Astrocyte (in vitro differentiated cells and primary cell): Measurements from ENCODE around the gene EML5. TPM values are rescaled to one million over a fixed set of nuclear protein-coding genes. Genes with fewer than 3 reads are reported as not detected.

Experiments
- DNase-seq: peaks from one replicate; pipeline ENCODE4 v3.0.0-alpha.2; 2010; ENCODE audit warnings: low read depth
- FAIRE-seq: peaks from 2 replicates; lab custom pipeline; 2011; peaks lifted over from hg19 to GRCh38; lab: Jason Lieb, UNC
- H2AFZ ChIP-seq: 2 replicates; pipeline ENCODE4 v1.6.0; 2012; ENCODE audit warnings: low read depth, low read length, inconsistent platforms
- H3K27ac ChIP-seq: 2 replicates; pipeline ENCODE4 v1.5.1; 2011; ENCODE audit warnings: low read depth, low read length, inconsistent platforms
- H3K27me3 ChIP-seq: 2 replicates; pipeline ENCODE4 v1.6.0; 2011; ENCODE audit warnings: low read length, inconsistent platforms; ENCODE audit not compliant: insufficient read depth
- H3K36me3 ChIP-seq: 2 replicates; pipeline ENCODE4 v1.5.1; 2011; ENCODE audit warnings: low read length, inconsistent platforms; ENCODE audit not compliant: insufficient read depth
- H3K4me1 ChIP-seq: 2 replicates; pipeline ENCODE4 v1.5.1; 2011; ENCODE audit warnings: low read length, inconsistent platforms; ENCODE audit not compliant: insufficient read depth
- H3K4me2 ChIP-seq: 2 replicates; pipeline ENCODE4 v1.6.0; 2012; ENCODE audit warnings: low read length, inconsistent platforms
- H3K4me3 ChIP-seq: 2 replicates; pipeline ENCODE4 v1.5.1; 2011; ENCODE audit warnings: low read depth, mild to moderate bottlenecking, low read length, inconsistent platforms; ENCODE audit not compliant: insufficient read depth
- H3K79me2 ChIP-seq: 2 replicates; pipeline ENCODE4 v1.6.0; 2012; ENCODE audit warnings: mild to moderate bottlenecking, low read length, inconsistent platforms; ENCODE audit not compliant: insufficient read depth
- H3K9ac ChIP-seq: 2 replicates; pipeline ENCODE4 v1.6.0; 2012; ENCODE audit warnings: mild to moderate bottlenecking, low read length, inconsistent platforms
- H3K9me3 ChIP-seq: 2 replicates; pipeline ENCODE4 v1.5.1; 2012; ENCODE audit warnings: low read depth, mild to moderate bottlenecking, low read length, inconsistent platforms; ENCODE audit not compliant: insufficient read depth
- H4K20me1 ChIP-seq: 2 replicates; pipeline ENCODE4 v1.6.0; 2012; ENCODE audit warnings: low read length, inconsistent platforms; ENCODE audit not compliant: insufficient read depth
- H3K27ac Mint-ChIP-seq: one replicate; pipeline ENCODE4 v1.8.0; 2021; ENCODE audit warnings: mild to moderate bottlenecking, mixed read lengths; ENCODE audit not compliant: unreplicated experiment
- H3K27me3 Mint-ChIP-seq: one replicate; pipeline ENCODE4 v1.8.0; 2021; ENCODE audit warnings: low read depth, mixed read lengths; ENCODE audit not compliant: unreplicated experiment
- H3K36me3 Mint-ChIP-seq: one replicate; pipeline ENCODE4 v1.8.0; 2021; ENCODE audit warnings: low read depth, mixed read lengths; ENCODE audit not compliant: unreplicated experiment
- H3K4me1 Mint-ChIP-seq: one replicate; pipeline ENCODE4 v1.8.0; 2021; ENCODE audit warnings: low read depth, mixed read lengths; ENCODE audit not compliant: unreplicated experiment
- H3K4me3 Mint-ChIP-seq: one replicate; pipeline ENCODE4 v1.8.0; 2021; ENCODE audit warnings: mild to moderate bottlenecking, moderate library complexity, mixed read lengths; ENCODE audit not compliant: unreplicated experiment
- H3K9me3 Mint-ChIP-seq: one replicate; pipeline ENCODE4 v1.8.0; 2021; ENCODE audit warnings: mild to moderate bottlenecking, mixed read lengths; ENCODE audit not compliant: unreplicated experiment
- CTCF ChIP-seq: IDR thresholded peaks from 2 replicates; pipeline ENCODE4 v1.5.1; 2011; ENCODE audit warnings: low read depth, mild to moderate bottlenecking, inconsistent platforms, low read length, moderate library complexity; ENCODE audit not compliant: insufficient read depth
- EZH2 ChIP-seq: IDR thresholded peaks from 2 replicates; pipeline ENCODE4 v1.6.1; 2012; ENCODE audit warnings: mild to moderate bottlenecking, low read length, inconsistent platforms; ENCODE audit not compliant: insufficient read depth
- total RNA-seq: library from RNA; stranded (reverse); gene quantifications from 2 replicates; pipeline ENCODE4 v1.2.1, GENCODE V29; 2021

The EML5 gene
- total RNA-seq, 1 donor from 2014 or later: 0.05 TPM

DNA sequence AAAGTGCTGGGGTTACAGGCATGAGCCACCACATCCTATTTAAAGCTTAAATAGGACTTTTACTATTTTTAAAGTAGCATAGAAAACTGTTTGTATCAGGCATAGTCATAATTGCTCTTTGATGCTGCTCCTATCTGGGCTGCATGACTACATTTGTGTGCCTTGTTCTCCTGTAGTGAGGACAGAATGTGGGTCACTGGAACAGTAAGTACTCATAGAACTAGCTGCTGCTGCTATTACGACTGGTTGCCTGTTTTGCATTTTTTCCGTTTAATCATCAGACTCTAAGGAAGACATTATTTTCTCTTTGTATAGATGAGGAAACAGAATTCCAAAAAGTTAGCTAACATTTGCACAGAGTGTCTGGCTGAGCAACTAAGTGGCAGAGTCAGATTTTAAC, 187.2 kb downstream of the EML5 start:
- Mint-ChIP-seq H3K4me1 (peaks cover 2% of the 10 kb centered on the region), H3K27ac (no peak overlapping the region)

GRCh38 chr14:88604212-88604611, 188.5 kb downstream of the EML5 start:
- FAIRE-seq (no peak), DNase-seq (no peak)
- Mint-ChIP-seq H3K27me3 (no peaks in the 10 kb centered on the region), H3K4me1 (peaks cover 2% of the 10 kb centered on the region), H3K36me3 (peaks cover 23% of the 10 kb centered on the region), H3K27ac (no peak overlapping the region), H3K9me3 (no peaks in the 10 kb centered on the region), H3K4me3 (no peak overlapping the region)
- no peaks in the 10 kb centered on the region for H3K79me2 ChIP-seq
- H2AFZ ChIP-seq: no peak overlapping the region
- TF ChIP-seq CTCF (no peak), EZH2 (no peak)
- H3K27ac ChIP-seq: no peak overlapping the region
- no peaks in the 10 kb centered on the region for H3K9me3 ChIP-seq
- no peak overlapping the region for H3K4me3 ChIP-seq
- H3K9ac ChIP-seq: no peak overlapping the region
- H4K20me1 ChIP-seq: peaks cover 21% of the 10 kb centered on the region
- no peak overlapping the region for H3K4me2 ChIP-seq
- no peaks in the 10 kb centered on the region for H3K4me1 ChIP-seq
- no peaks in the 10 kb centered on the region for H3K27me3 ChIP-seq
- H3K36me3 ChIP-seq: peaks cover 66% of the 10 kb centered on the region

More for the DNA sequence above, 187.2 kb downstream of the EML5 start:
- H3K9ac ChIP-seq: no peak overlapping the region
- no peak overlapping the region for H2AFZ ChIP-seq
- H3K27me3 Mint-ChIP-seq: no peaks in the 10 kb centered on the region
- no peaks in the 10 kb centered on the region for H3K27me3 ChIP-seq
- H4K20me1 ChIP-seq: peaks cover 21% of the 10 kb centered on the region
- H3K4me3 ChIP-seq: no peak overlapping the region
- H3K36me3 ChIP-seq: peaks cover 68% of the 10 kb centered on the region
- TF ChIP-seq EZH2 (no peak), CTCF (no peak)
- no peaks in the 10 kb centered on the region for H3K9me3 Mint-ChIP-seq
- FAIRE-seq (no peak), DNase-seq (no peak)
- no peak overlapping the region for H3K27ac ChIP-seq
- H3K4me2 ChIP-seq: no peak overlapping the region
- H3K36me3 Mint-ChIP-seq: peaks cover 23% of the 10 kb centered on the region
- no peaks in the 10 kb centered on the region for H3K4me1 ChIP-seq
- no peak overlapping the region for H3K4me3 Mint-ChIP-seq
- H3K79me2 ChIP-seq: no peaks in the 10 kb centered on the region
- H3K9me3 ChIP-seq: no peaks in the 10 kb centered on the region

GRCh38 chr14:88599761-88600439, 192.9 kb downstream of the EML5 start:
- no peaks in the 10 kb centered on the region for H3K79me2 ChIP-seq
- Mint-ChIP-seq H3K4me3 (no peak overlapping the region), H3K4me1 (peaks cover 12% of the 10 kb centered on the region), H3K27me3 (no peaks in the 10 kb centered on the region), H3K9me3 (no peaks in the 10 kb centered on the region), H3K36me3 (peaks cover 24% of the 10 kb centered on the region), H3K27ac (no peak overlapping the region)
- H4K20me1 ChIP-seq: peaks cover 13% of the 10 kb centered on the region
- H3K4me2 ChIP-seq: no peak overlapping the region
- no peak overlapping the region for H2AFZ ChIP-seq
- H3K27me3 ChIP-seq: no peaks in the 10 kb centered on the region
- TF ChIP-seq EZH2 (no peak), CTCF (no peak)
- DNase-seq (no peak), FAIRE-seq (no peak)
- H3K27ac ChIP-seq: no peak overlapping the region
- H3K36me3 ChIP-seq: peaks cover 69% of the 10 kb centered on the region
- H3K4me3 ChIP-seq: no peak overlapping the region
- H3K4me1 ChIP-seq: no peaks in the 10 kb centered on the region
- no peak overlapping the region for H3K9ac ChIP-seq
- no peaks in the 10 kb centered on the region for H3K9me3 ChIP-seq
